ENCODE measurements around the gene LMBR1. TPM values are rescaled to one million over a fixed set of nuclear protein-coding genes. Genes with fewer than 3 reads are reported as not detected.

LMBR1 gene, protein sequence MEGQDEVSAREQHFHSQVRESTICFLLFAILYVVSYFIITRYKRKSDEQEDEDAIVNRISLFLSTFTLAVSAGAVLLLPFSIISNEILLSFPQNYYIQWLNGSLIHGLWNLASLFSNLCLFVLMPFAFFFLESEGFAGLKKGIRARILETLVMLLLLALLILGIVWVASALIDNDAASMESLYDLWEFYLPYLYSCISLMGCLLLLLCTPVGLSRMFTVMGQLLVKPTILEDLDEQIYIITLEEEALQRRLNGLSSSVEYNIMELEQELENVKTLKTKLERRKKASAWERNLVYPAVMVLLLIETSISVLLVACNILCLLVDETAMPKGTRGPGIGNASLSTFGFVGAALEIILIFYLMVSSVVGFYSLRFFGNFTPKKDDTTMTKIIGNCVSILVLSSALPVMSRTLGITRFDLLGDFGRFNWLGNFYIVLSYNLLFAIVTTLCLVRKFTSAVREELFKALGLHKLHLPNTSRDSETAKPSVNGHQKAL
- 32.8 and 37.5 TPM in 2 replicates for total RNA-seq

DNA sequence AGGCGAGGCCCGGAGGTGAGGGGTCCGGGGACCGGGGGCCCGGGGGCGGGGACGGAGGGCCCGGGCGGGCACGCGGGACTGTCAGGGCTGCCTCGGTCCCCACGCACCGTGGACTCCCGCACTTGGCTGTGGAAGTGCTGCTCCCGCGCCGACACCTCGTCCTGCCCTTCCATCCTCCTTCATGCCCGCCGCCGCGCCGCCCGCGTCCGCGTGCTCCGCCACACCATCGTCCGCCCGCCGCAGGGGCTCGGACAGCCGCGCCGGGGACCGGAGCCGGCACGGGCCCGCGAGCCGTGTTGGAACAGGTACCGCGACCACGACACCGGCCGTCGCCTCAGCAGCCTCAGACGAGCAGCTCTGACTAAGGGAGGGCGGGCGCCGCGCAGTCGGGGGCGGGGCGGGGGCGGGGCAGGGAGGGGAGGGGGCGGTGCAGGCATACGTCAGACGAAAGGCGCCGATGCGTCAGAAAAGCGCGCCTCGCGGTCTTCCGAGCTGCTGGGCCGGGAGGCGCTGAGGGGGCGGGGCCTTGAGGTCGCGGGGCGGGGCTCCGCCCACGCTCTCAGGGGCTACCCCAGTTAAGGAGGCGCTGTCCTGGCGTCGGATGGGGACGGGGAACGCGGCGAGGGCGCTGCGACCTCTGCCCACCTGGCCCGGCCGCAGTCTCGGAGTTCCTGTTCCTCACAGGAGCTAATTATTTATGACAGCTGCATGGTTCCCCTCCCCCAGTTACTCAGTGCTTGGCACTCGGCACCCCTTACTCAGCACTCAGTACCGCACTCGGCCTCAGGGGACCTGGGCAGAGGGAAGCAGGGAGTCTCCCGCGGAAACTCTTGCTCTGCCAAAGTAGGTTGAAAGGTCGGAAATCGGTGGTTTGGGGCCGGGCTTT lies at the start of gene LMBR1:
TSS of gene LMBR1 (minus strand) at position 363 of the 886 bp plus-strand sequence. CDS start at position 173, 190 bp downstream.

DNA sequence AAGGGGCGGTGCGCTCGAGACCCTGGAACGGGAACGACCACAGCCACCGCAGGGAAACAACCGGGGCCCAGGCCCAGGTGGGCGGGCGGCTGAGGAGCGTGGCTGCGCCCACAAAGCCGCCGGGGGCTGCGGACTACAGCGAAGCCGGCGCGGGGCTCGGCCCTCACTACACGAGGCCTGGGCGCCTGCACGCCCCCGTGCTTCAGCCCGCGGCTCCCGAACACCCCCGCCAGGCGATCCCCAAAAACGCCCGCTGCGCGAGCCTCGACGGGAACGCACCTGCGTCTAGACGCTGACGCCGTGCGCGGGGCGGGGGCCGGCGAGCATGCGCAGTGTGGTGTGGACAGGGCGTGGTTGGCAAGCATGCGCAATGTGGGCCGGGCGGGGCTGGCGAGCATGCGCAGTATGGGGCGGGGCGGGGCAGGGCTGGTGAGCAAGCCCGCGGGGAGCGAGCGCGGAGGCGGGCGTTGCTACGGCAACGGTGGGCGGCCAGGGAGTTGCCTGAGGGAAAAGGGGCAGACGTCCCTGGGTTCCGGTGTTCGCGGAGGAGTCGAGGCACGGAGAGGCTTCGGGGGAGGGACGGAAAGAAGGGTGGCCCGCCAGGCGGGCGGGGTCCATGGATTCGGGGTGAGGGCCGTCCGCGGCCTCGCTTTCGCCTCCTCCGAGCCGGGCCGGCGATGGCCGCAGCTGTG lies 252.6 kb downstream of the LMBR1 start, which contains the start of gene RNF32:
TSS of gene RNF32 (plus strand) at position 518 of the 692 bp plus-strand sequence. CDS start 3,104 bp downstream, outside the sequence.

Other genes starting within 250 kb of the LMBR1 start
- gene NOM1, start 56.5 kb upstream of the LMBR1 start, total RNA-seq = 8.5 and 11.4 TPM in 2 replicates
- gene MNX1, start 117.5 kb upstream of the LMBR1 start, total RNA-seq = 0.16 TPM in 1 of 2 replicates, not detected in the other
- gene UBE3C, start 245.7 kb upstream of the LMBR1 start, total RNA-seq = 74.3 and 75.1 TPM in 2 replicates